ENCODE results near the gene CRY2. TPM values are rescaled to one million over a fixed set of nuclear protein-coding genes. Genes with fewer than 3 reads are reported as not detected.

CRY2 gene
- total RNA-seq, 2 donors from 2014 or later, result 18.5 to 30.2 TPM

DNA sequence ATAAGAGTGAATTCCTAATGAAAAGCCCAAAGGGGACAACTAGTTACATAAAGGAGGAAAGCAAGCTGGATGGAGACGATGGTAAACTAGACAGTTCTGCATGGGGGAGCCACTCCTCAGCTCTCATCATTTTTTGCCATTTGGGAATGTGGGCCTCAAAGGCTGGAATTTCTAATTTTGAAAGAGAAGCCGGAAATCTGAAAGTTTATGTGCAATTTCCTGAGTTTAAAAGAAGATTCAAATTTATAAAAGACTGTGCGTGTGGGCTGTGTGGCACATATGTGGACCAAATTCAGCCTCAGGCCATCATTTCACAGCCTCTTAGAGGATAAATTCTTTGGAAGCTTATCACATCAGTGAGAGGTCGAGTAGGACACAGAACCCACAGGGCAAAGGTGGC is 18.3 kb upstream of the CRY2 start:
- Histone ChIP-seq H3K27me3 (no peaks in the 10 kb centered on the region), H3K9ac (ENCODE audit: low read depth in 2 of 2, low read length in 2 of 2) (no peak overlapping the region), H3K36me3 (no peaks in the 10 kb centered on the region), H3K27ac (no peak overlapping the region), H3K4me1 (no peaks in the 10 kb centered on the region), H3K4me3 (no peak overlapping the region), H3K9me3 (no peaks in the 10 kb centered on the region)
- DNase-seq, result no peak
- intact Hi-C loops (cut with DNase I), result no loop called here
- TF ChIP-seq, protein P1, sequence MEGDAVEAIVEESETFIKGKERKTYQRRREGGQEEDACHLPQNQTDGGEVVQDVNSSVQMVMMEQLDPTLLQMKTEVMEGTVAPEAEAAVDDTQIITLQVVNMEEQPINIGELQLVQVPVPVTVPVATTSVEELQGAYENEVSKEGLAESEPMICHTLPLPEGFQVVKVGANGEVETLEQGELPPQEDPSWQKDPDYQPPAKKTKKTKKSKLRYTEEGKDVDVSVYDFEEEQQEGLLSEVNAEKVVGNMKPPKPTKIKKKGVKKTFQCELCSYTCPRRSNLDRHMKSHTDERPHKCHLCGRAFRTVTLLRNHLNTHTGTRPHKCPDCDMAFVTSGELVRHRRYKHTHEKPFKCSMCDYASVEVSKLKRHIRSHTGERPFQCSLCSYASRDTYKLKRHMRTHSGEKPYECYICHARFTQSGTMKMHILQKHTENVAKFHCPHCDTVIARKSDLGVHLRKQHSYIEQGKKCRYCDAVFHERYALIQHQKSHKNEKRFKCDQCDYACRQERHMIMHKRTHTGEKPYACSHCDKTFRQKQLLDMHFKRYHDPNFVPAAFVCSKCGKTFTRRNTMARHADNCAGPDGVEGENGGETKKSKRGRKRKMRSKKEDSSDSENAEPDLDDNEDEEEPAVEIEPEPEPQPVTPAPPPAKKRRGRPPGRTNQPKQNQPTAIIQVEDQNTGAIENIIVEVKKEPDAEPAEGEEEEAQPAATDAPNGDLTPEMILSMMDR (IDR thresholded peaks at IDR 0.05), result no peak

DNA sequence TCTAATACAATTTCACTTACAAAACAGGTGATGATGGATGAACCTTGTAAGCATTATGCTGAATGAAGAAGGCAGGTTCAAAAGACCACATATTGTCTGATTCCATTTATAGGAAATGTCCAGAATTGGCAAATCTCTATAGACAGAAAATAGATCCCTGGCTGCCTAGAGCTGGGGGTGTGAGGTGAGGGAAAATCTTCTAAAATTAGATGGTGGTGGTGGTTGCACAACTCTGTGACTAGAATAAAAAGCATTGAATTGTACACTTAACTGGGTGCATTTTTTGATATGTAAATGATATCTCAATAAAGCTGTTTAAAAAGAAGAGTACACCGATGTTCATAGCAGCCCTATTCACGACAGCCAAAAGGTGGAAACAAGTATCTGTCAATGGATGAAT is 16.7 kb upstream of the CRY2 start:
- Histone ChIP-seq H3K36me3 (no peaks in the 10 kb centered on the region), H3K4me3 (no peak overlapping the region), H3K9ac (ENCODE audit: low read depth in 2 of 2, low read length in 2 of 2) (no peak overlapping the region), H3K4me1 (no peaks in the 10 kb centered on the region), H3K27ac (no peak overlapping the region), H3K9me3 (no peaks in the 10 kb centered on the region), H3K27me3 (no peaks in the 10 kb centered on the region)
- TF ChIP-seq, protein P1 (IDR thresholded peaks at IDR 0.05), result no peak
- DNase-seq, result no peak
- intact Hi-C loops (cut with DNase I), result no loop called here

DNA sequence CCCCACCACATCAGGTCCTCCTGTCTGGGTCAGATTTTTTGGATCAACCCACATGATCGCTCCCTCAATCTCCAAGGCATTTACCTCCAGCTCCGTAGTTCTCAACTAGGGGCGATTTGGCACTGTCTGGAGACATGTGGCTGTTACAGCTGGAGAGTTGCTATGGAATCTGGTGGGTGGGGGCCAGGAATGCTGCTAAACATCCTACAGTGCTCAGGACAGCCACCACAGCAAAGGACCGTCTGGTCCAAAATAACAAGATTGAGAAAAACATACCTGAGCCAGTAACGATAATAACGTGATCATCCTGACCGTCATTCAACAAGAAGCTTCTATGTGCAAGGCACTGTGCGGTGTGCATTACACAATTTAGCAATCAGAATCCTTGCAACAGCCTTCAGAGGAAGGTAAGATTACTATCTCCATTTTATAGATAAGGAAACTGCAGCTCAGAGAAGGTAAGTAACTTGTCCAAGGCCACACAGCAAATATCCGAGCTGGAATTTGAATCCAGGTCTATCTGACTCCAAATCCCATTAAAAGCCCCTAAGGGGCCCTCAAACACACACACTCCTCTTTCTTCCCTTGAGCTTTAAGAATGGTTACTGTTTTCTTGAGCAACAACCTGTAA is 14.3 kb upstream of the CRY2 start:
- TF ChIP-seq, protein P1 (IDR thresholded peaks at IDR 0.05), result no peak
- Histone ChIP-seq H3K27ac (no peak overlapping the region), H3K9me3 (no peaks in the 10 kb centered on the region), H3K27me3 (no peaks in the 10 kb centered on the region), H3K36me3 (no peaks in the 10 kb centered on the region), H3K4me3 (no peak overlapping the region), H3K9ac (ENCODE audit: low read depth in 2 of 2, low read length in 2 of 2) (no peak overlapping the region), H3K4me1 (no peaks in the 10 kb centered on the region)
- DNase-seq, result no peak
- intact Hi-C loops (cut with DNase I), result no loop called here

DNA sequence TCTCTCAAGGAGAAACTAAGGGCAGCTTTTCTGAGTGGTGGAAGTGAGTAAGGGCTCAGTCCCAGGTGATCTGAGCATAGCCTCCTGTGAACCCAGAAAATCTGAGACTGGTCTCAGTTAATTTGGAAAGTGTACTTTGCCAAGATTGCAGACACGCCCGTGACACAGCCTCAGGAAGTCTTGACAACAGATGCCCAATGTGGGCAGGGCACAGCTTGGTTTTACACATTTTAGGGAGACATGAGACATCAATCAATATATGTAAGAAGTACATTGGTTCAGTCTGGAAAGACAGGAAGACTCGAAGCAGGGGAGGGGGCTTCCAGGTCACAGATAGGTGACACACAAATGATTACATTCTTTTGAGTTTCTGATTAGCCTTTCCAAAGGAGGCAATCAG is 13.5 kb upstream of the CRY2 start:
- intact Hi-C loops (cut with DNase I), result no loop called here
- no peaks in the 10 kb centered on the region for H3K36me3 ChIP-seq
- no peak overlapping the region for H3K9ac ChIP-seq (ENCODE audit: low read depth in 2 of 2, low read length in 2 of 2)
- TF ChIP-seq, protein P1 (IDR thresholded peaks at IDR 0.05), result no peak
- no peak overlapping the region for H3K27ac ChIP-seq
- no peak for DNase-seq
- no peak overlapping the region for H3K4me3 ChIP-seq
- H3K9me3 ChIP-seq, result no peaks in the 10 kb centered on the region
- H3K4me1 ChIP-seq, result no peaks in the 10 kb centered on the region
- H3K27me3 ChIP-seq, result no peaks in the 10 kb centered on the region

DNA sequence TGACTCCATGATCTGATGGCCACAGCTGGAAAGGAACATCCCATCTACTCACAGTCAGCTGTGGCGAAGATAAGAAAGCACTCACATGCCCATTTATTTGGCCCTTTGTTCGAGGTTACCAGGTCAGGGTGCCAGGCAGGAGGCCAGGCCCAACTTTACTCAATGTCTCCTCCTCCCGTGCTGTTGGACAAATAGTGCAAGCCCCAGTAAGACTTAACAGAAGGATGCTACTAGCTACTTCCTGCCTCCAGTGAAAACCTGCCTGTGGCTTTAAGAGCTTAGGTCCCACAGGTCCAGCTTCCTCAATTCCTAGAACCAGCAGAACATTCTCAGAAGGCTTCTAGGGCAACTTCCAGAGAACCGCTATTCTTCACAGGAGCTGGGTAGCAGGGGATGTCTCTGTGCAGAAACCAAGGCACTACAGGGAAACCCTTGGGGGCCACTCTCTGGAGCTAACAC is 12.9 kb upstream of the CRY2 start:
- intact Hi-C loops (cut with DNase I), result no loop called here
- no peaks in the 10 kb centered on the region for H3K27me3 ChIP-seq
- H3K27ac ChIP-seq, result no peak overlapping the region
- no peak overlapping the region for H3K9ac ChIP-seq (ENCODE audit: low read depth in 2 of 2, low read length in 2 of 2)
- no peak overlapping the region for H3K4me3 ChIP-seq
- H3K9me3 ChIP-seq, result no peaks in the 10 kb centered on the region
- DNase-seq, result no peak
- no peaks in the 10 kb centered on the region for H3K36me3 ChIP-seq
- TF ChIP-seq, protein P1 (IDR thresholded peaks at IDR 0.05), result no peak
- H3K4me1 ChIP-seq, result no peaks in the 10 kb centered on the region
